Gastrocnemius medialis (tissue), 4 donors: ENCODE measurements around the gene MS4A18. TPM values are rescaled to one million over a fixed set of nuclear protein-coding genes. Genes with fewer than 3 reads are reported as not detected.
"Not testable (repeated sequence)": the region's sequence is repeated elsewhere in the genome, so short reads cannot be mapped to it uniquely, and the experiment has no call there.

ENCODE experiments used
- ATAC-seq, 2 donors: fragments of 150-250 bp; one replicate each; pipeline ENCODE4 v1.9.1; 2016
- DNase-seq, 2 donors: peaks; one replicate each; pipeline ENCODE4 v3.0.0-alpha.2; 2019
- H3K27ac ChIP-seq, 4 donors: fragments of 200-600 bp; sonication (generic); 1 replicate in 1 of 4; 2 replicates in 3 of 4; pipeline ENCODE4 v1.5.1; 2016 to 2018; ENCODE audit warnings: mild to moderate bottlenecking in 2 of 4, moderate library complexity in 1 of 4
- H3K27me3 ChIP-seq, 3 donors: fragments of 200-600 bp; sonication (generic) in 2 of 3; 1 replicate in 1 of 3; 2 replicates in 2 of 3; pipeline versions ENCODE4 v1.5.1 to v1.6.0; 2016 to 2019; ENCODE audit warnings: mild to moderate bottlenecking in 1 of 3, moderate library complexity in 1 of 3
- H3K36me3 ChIP-seq, 2 donors: fragments of 200-600 bp; sonication (generic) in 1 of 2; one replicate each; pipeline ENCODE4 v1.5.1; 2017 to 2018
- H3K4me1 ChIP-seq, 2 donors: fragments of 200-600 bp; sonication (generic) in 1 of 2; one replicate each; pipeline ENCODE4 v1.5.1; 2016 to 2017; ENCODE audit warnings: mild to moderate bottlenecking in 2 of 2
- H3K4me3 ChIP-seq, 4 donors: fragments of 200-600 bp; sonication (generic) in 3 of 4; 1 replicate in 1 of 4; 2 replicates in 3 of 4; pipeline ENCODE4 v1.5.1; 2016 to 2019; ENCODE audit warnings: mild to moderate bottlenecking in 2 of 4
- H3K9me3 ChIP-seq, 3 donors: fragments of 200-600 bp; sonication (generic) in 2 of 3; 1 replicate in 1 of 3; 2 replicates in 2 of 3; pipeline ENCODE4 v1.5.1; 2016 to 2019
- CTCF ChIP-seq, 5 experiments: fragments of 450-650 bp in 3 of 5; fragments of 200-600 bp in 2 of 5; sonication (generic) in 2 of 5; IDR thresholded peaks in 4 of 5; conservative IDR thresholded peaks in 1 of 5; 1 replicate in 4 of 5; 2 replicates in 1 of 5; pipeline ENCODE4 v1.5.1; 2016 to 2019; ENCODE audit warnings: antibody characterized with exemption in 5 of 5, mild to moderate bottlenecking in 3 of 5, moderate library complexity in 3 of 5
- POLR2A ChIP-seq, 2 donors: fragments of 450-650 bp; IDR thresholded peaks; one replicate each; pipeline ENCODE4 v1.6.1; 2017; ENCODE audit warnings: antibody characterized with exemption in 2 of 2, mild to moderate bottlenecking in 2 of 2, moderate library complexity in 2 of 2
- in situ Hi-C, 4 donors: fragments of 200-750 bp; cut with MboI; loops; one replicate each; pipeline versions ENCODE4 v1.15.0 to v1.8.0; 2017; ENCODE audit warnings: low sequenced_read_pairs in 4 of 4
- intact Hi-C: fragments of 100-400 bp; cut with DNase I; formaldehyde crosslinking; loops from one replicate; pipeline ENCODE4 v1.15.1; 2023; ENCODE audit warnings: low total_unique reads
- total RNA-seq, 4 donors: library from RNA; depleted of rRNA; stranded (reverse); fragments of >200 nt; gene quantifications; one replicate each; pipeline versions ENCODE4 v1.1.0 to v1.2.3, GENCODE V29; 2016

The MS4A18 gene
- not detected for total RNA-seq

- in situ Hi-C loops: no loop called here
- intact Hi-C loops: no loop called here
- Histone ChIP-seq H3K4me1 (no peaks in the 10 kb centered on the region), H3K36me3 (no peaks in the 10 kb centered on the region), H3K27ac (no peak within 1 kb of the TSS), H3K4me3 (no peak within 1 kb of the TSS), H3K27me3 (no peaks in the 10 kb centered on the region), H3K9me3 (no peaks in the 10 kb centered on the region)
- ATAC-seq (no peak), DNase-seq (no peak)
- TF ChIP-seq POLR2A (IDR thresholded peaks at IDR 0.05) (no peak), CTCF (IDR thresholded peaks at IDR 0.05 in 4 of 5, conservative IDR thresholded peaks at IDR 0.05 in 1 of 5) (no peak)
Observed at GRCh38 chr11:60724420-60724819, at the start of gene MS4A18. MS4A18 (plus strand) TSS chr11:60724720.

GRCh38 chr11:60678231-60678630 is 46.3 kb upstream of the MS4A18 start:
- H3K4me3 ChIP-seq, ATAC-seq, H3K36me3 ChIP-seq, H3K9me3 ChIP-seq, H3K4me1 ChIP-seq, DNase-seq, intact Hi-C loops, in situ Hi-C loops, H3K27me3 ChIP-seq, H3K27ac ChIP-seq: not testable (repeated sequence)

GRCh38 chr11:60679879-60680278 is 44.6 kb upstream of the MS4A18 start:
- no peak overlapping the region for H3K4me3 ChIP-seq
- no peaks in the 10 kb centered on the region for H3K27me3 ChIP-seq
- H3K27ac ChIP-seq: no peak overlapping the region
- TF ChIP-seq POLR2A (IDR thresholded peaks at IDR 0.05) (no peak), CTCF (IDR thresholded peaks at IDR 0.05 in 4 of 5, conservative IDR thresholded peaks at IDR 0.05 in 1 of 5) (no peak)
- intact Hi-C loops: no loop called here
- ATAC-seq (no peak), DNase-seq (no peak)
- H3K4me1 ChIP-seq: no peaks in the 10 kb centered on the region
- no peaks in the 10 kb centered on the region for H3K36me3 ChIP-seq
- H3K9me3 ChIP-seq: no peaks in the 10 kb centered on the region
- in situ Hi-C loops: no loop called here

GRCh38 chr11:60680455-60681119 is 43.9 kb upstream of the MS4A18 start:
- ATAC-seq (no peak), DNase-seq (no peak)
- TF ChIP-seq CTCF (IDR thresholded peaks at IDR 0.05 in 4 of 5, conservative IDR thresholded peaks at IDR 0.05 in 1 of 5) (no peak), POLR2A (IDR thresholded peaks at IDR 0.05) (no peak)
- Histone ChIP-seq H3K9me3 (no peaks in the 10 kb centered on the region), H3K36me3 (no peaks in the 10 kb centered on the region), H3K27ac (no peak overlapping the region), H3K4me3 (no peak overlapping the region), H3K27me3 (no peaks in the 10 kb centered on the region), H3K4me1 (no peaks in the 10 kb centered on the region)
- in situ Hi-C loops: no loop called here
- intact Hi-C loops: no loop called here

GRCh38 chr11:60684541-60684848 is 40.0 kb upstream of the MS4A18 start:
- H3K4me1 ChIP-seq, H3K27ac ChIP-seq, H3K4me3 ChIP-seq, H3K9me3 ChIP-seq, H3K36me3 ChIP-seq, ATAC-seq, H3K27me3 ChIP-seq, DNase-seq, in situ Hi-C loops, intact Hi-C loops: not testable (repeated sequence)

- TF ChIP-seq CTCF (IDR thresholded peaks at IDR 0.05 in 4 of 5, conservative IDR thresholded peaks at IDR 0.05 in 1 of 5) (no peak), POLR2A (IDR thresholded peaks at IDR 0.05) (no peak)
- no peak for ATAC-seq
- no peak overlapping the region for H3K27ac ChIP-seq
- H3K4me3 ChIP-seq: no peak overlapping the region
- intact Hi-C loops: no loop called here
- no peaks in the 10 kb centered on the region for H3K9me3 ChIP-seq
- H3K4me1 ChIP-seq: no peaks in the 10 kb centered on the region
- no peaks in the 10 kb centered on the region for H3K36me3 ChIP-seq
- no peak for DNase-seq
- in situ Hi-C loops: no loop called here
- no peaks in the 10 kb centered on the region for H3K27me3 ChIP-seq
Observed at GRCh38 chr11:60691661-60692060, 32.9 kb upstream of the MS4A18 start.
